Measurements from ENCODE around the gene CFAP77. TPM values are rescaled to one million over a fixed set of nuclear protein-coding genes. Genes with fewer than 3 reads are reported as not detected.

Gene CFAP77
- total and polyA plus RNA-seq, 2 of the 13 experiments (the other 11 are each of a cell fraction or from before 2014, with no cell fraction given): not detected

DNA sequence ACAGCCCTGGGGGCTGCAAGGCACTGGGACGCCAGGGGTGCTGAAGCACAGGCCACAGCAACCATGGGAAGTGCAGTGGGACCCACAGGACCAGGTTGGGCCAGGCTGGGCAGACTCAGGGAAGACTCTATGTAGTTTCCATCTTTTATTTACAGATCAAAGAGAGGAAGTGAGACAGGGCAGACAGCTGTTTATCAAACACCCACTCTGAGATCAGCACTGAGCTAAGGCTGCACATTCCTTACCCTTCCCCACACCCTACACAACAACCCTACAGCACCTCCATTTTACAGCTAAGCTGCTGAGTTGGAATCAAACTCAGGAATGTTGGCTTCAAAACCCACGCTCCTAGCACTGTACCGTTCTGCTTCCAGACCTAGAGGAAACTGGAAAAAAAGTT is 192.2 kb downstream of the CFAP77 start:
- 80% methylated on average over 3 of the region's 3 CpGs for WGBS (ENCODE audit: low lambda C conversion rate)
- Histone ChIP-seq H3K9ac (ENCODE audit: insufficient read depth, low read depth, low read length) (no peak overlapping the region), H3K4me1 (ENCODE audit: insufficient read depth, low read length) (no peaks in the 10 kb centered on the region), H3K4me2 (ENCODE audit: low read depth, low read length) (no peak overlapping the region), H3K79me2 (ENCODE audit: insufficient read depth, low read length) (no peaks in the 10 kb centered on the region), H3K4me3 (replicated peaks in 1 of 3; ENCODE audit: insufficient read depth in 1 of 3, low read depth in 2 of 3, low read length in 3 of 3) (no peak overlapping the region), H3K27me3 (ENCODE audit: control insufficient read depth in 1 of 2, insufficient read depth in 2 of 2, low read length in 2 of 2) (no peaks in the 10 kb centered on the region), H3K27ac (ENCODE audit: extremely low read length, insufficient read depth, low read length) (no peak overlapping the region), H4K20me1 (ENCODE audit: insufficient read depth, low read length) (no peaks in the 10 kb centered on the region), H3K36me3 (replicated peaks in 1 of 2; ENCODE audit: control insufficient read depth in 1 of 2, insufficient read depth in 2 of 2, low read length in 2 of 2) (peaks cover 5 to 67% of the 10 kb centered on the region in 2 experiments; a peak in 4 of 5 replicates), H2AFZ (ENCODE audit: low read length) (no peak overlapping the region), H3K9me3 (ENCODE audit: low read length) (no peaks in the 10 kb centered on the region)
- BruUV-seq (replicated peaks): no TSS peak
- FAIRE-seq (no peak), DNase-seq (ENCODE audit: low spot score) (no peak), ATAC-seq (no peak)
- TF ChIP-seq GABPB1 (CRISPR knock-in tag; IDR thresholded peaks at IDR 0.05): no peak
- TF ChIP-seq ZNF652 (CRISPR knock-in tag; IDR thresholded peaks at IDR 0.05; ENCODE audit: borderline replicate concordance, low read depth): no peak
- TF ChIP-seq NFRKB (IDR thresholded peaks at IDR 0.05): no peak
- no peak for TF ChIP-seq SP5 (CRISPR knock-in tag; IDR thresholded peaks at IDR 0.05; ENCODE audit: borderline replicate concordance, low read depth)
- TF ChIP-seq ZNF784 (CRISPR knock-in tag; IDR thresholded peaks at IDR 0.05; ENCODE audit: borderline replicate concordance): no peak
- no peak for TF ChIP-seq JDP2 (CRISPR knock-in tag; IDR thresholded peaks at IDR 0.05; ENCODE audit: borderline replicate concordance)
- TF ChIP-seq PPARG (CRISPR knock-in tag; conservative IDR thresholded peaks at IDR 0.05): no peak
- no peak for TF ChIP-seq ZNF570 (CRISPR knock-in tag; IDR thresholded peaks at IDR 0.05; ENCODE audit: borderline replicate concordance)
- TF ChIP-seq ZNF225 (CRISPR knock-in tag; IDR thresholded peaks at IDR 0.05): no peak
- TF ChIP-seq KDM3A (CRISPR knock-in tag; IDR thresholded peaks at IDR 0.05; ENCODE audit: low read depth): no peak
- no peak for TF ChIP-seq SALL2 (CRISPR knock-in tag; IDR thresholded peaks at IDR 0.05)
- no peak for TF ChIP-seq ZNF749 (CRISPR knock-in tag; IDR thresholded peaks at IDR 0.05; ENCODE audit: borderline replicate concordance)
- no peak for TF ChIP-seq CENPT (CRISPR knock-in tag; IDR thresholded peaks at IDR 0.05; ENCODE audit: low read depth)
- TF ChIP-seq SRY (CRISPR knock-in tag; IDR thresholded peaks at IDR 0.05): no peak
- TF ChIP-seq ZNF800 (CRISPR knock-in tag; IDR thresholded peaks at IDR 0.05): no peak
- in situ Hi-C loops (cut with HindIII; ENCODE audit: extremely low pct_ligation_motif_present, low pct_unique_long_range_greater_than_20kb): no loop called here
- CTCF ChIA-PET (ENCODE audit: low intra/inter-chr PET ratio, low total read pairs): no interaction called here
- intact Hi-C loops (cut with micrococcal nuclease; ENCODE audit: unreplicated experiment): no loop called here
- POLR2A ChIA-PET: no interaction called here
